GM19099 (cell line): ENCODE measurements around the gene NUP50.

ENCODE experiments used
- POLR2A ChIP-seq: IDR thresholded peaks from 3 replicates; pipeline ENCODE4 v1.6.1; 2011; ENCODE audit warnings: low read depth; ENCODE audit not compliant: insufficient read length; ENCODE audit errors: extremely low read depth

Gene NUP50

GRCh38 chr22:45199723-45200122 lies 36.0 kb downstream of the NUP50 start:
- no peak for TF ChIP-seq POLR2A

- no peak for TF ChIP-seq POLR2A
Measured at GRCh38 chr22:45200230-45200629, 36.5 kb downstream of the NUP50 start.

- no peak for TF ChIP-seq POLR2A
Measured at GRCh38 chr22:45200860-45201511, 37.3 kb downstream of the NUP50 start.

GRCh38 chr22:45201678-45202332 lies 38.1 kb downstream of the NUP50 start:
- TF ChIP-seq POLR2A, result no peak

GRCh38 chr22:45202333-45203149 lies 38.8 kb downstream of the NUP50 start:
- TF ChIP-seq POLR2A, result no peak

- no peak for TF ChIP-seq POLR2A
Measured at GRCh38 chr22:45203150-45203951, 39.6 kb downstream of the NUP50 start.

GRCh38 chr22:45204241-45204640 lies 40.5 kb downstream of the NUP50 start:
- no peak for TF ChIP-seq POLR2A

GRCh38 chr22:45204819-45205218 lies 41.1 kb downstream of the NUP50 start:
- TF ChIP-seq POLR2A, result no peak

GRCh38 chr22:45205276-45205925 lies 41.7 kb downstream of the NUP50 start:
- TF ChIP-seq POLR2A, result no peak

- no peak for TF ChIP-seq POLR2A
Measured at GRCh38 chr22:45206233-45206632, 42.5 kb downstream of the NUP50 start.

GRCh38 chr22:45207533-45207932 lies 43.8 kb downstream of the NUP50 start:
- TF ChIP-seq POLR2A, result no peak

- no peak for TF ChIP-seq POLR2A
Measured at GRCh38 chr22:45207981-45208664, 44.4 kb downstream of the NUP50 start.

GRCh38 chr22:45208696-45208992 lies 44.9 kb downstream of the NUP50 start:
- TF ChIP-seq POLR2A, result no peak
